ENCODE results near the gene JAM3.

- TF ChIP-seq CTCF (IDR thresholded peaks at IDR 0.05; ENCODE audit: low read length) = no peak
- no peak for TF ChIP-seq EZH2 (optimal IDR thresholded peaks at IDR 0.05; ENCODE audit: low read depth, low read length)
- no peak for TF ChIP-seq EZH2phosphoT487 (IDR thresholded peaks at IDR 0.05; ENCODE audit: low read length)
Observed at GRCh38 chr11:134153147-134153905, 84.5 kb downstream of the JAM3 start.
